H9 (cell line): ENCODE measurements around the gene FLOT2. TPM values are rescaled to one million over a fixed set of nuclear protein-coding genes. Genes with fewer than 3 reads are reported as not detected.
A peak's percentile ranks its signal among the peaks of the same experiment; 100 is the strongest.
"Not testable (repeated sequence)": the region's sequence is repeated elsewhere in the genome, so short reads cannot be mapped to it uniquely, and the experiment has no call there.

Experiments used
- DNase-seq: peaks from one replicate; pipeline ENCODE4 v3.0.0-alpha.2; 2017
- H2AFZ ChIP-seq: one replicate; pipeline ENCODE4 v1.6.1; 2013; ENCODE audit warnings: mild to moderate bottlenecking, low read length, control low read depth, moderate library complexity
- H2AK5ac ChIP-seq: 2 replicates; pipeline ENCODE4 v1.6.1; 2013; ENCODE audit warnings: low read length, control low read depth, mixed read lengths; ENCODE audit not compliant: insufficient read length
- H2BK120ac ChIP-seq: one replicate; pipeline ENCODE4 v1.6.1; 2013; ENCODE audit warnings: low read depth, mild to moderate bottlenecking, low read length, control low read depth, inconsistent platforms; ENCODE audit not compliant: poor library complexity, severe bottlenecking
- H2BK12ac ChIP-seq: 2 replicates; pipeline ENCODE4 v1.6.1; 2013; ENCODE audit warnings: low read length, control low read depth, mixed read lengths, low read depth; ENCODE audit not compliant: insufficient read length
- H2BK15ac ChIP-seq: 2 replicates; pipeline ENCODE4 v1.6.1; 2013; ENCODE audit warnings: low read depth, low read length, control low read depth
- H2BK20ac ChIP-seq: one replicate; pipeline ENCODE4 v1.6.1; 2013; ENCODE audit warnings: low read depth, mild to moderate bottlenecking, low read length, control low read depth, inconsistent platforms; ENCODE audit not compliant: poor library complexity, severe bottlenecking
- H2BK5ac ChIP-seq: 2 replicates; pipeline ENCODE4 v1.6.1; 2013; ENCODE audit warnings: low read length, control low read depth, mixed read lengths; ENCODE audit not compliant: insufficient read length
- H3K14ac ChIP-seq: 2 replicates; pipeline ENCODE4 v1.6.1; 2013; ENCODE audit warnings: low read length, control low read depth; ENCODE audit not compliant: insufficient read depth
- H3K18ac ChIP-seq: 2 replicates; pipeline ENCODE4 v1.6.1; 2013; ENCODE audit warnings: low read depth, mild to moderate bottlenecking, mixed read lengths, low read length, control low read depth; ENCODE audit not compliant: insufficient read length
- H3K23ac ChIP-seq: 2 replicates; pipeline ENCODE4 v1.6.1; 2013; ENCODE audit warnings: low read length, control low read depth, mixed read lengths, low read depth; ENCODE audit not compliant: insufficient read length
- H3K23me2 ChIP-seq: 2 replicates; pipeline ENCODE4 v1.6.1; 2013; ENCODE audit warnings: low read depth, mild to moderate bottlenecking, mixed read lengths, low read length, control low read depth; ENCODE audit not compliant: insufficient read length, poor library complexity, severe bottlenecking
- H3K27ac ChIP-seq: 2 replicates; pipeline ENCODE4 v1.5.1; 2013; ENCODE audit warnings: low read length, control low read depth, mixed read lengths, low read depth; ENCODE audit not compliant: insufficient read length
- H3K27me3 ChIP-seq: 2 replicates; pipeline ENCODE4 v1.6.1; 2013; ENCODE audit warnings: low read length, control low read depth, inconsistent platforms; ENCODE audit not compliant: insufficient read depth
- H3K4ac ChIP-seq: 2 replicates; pipeline ENCODE4 v1.6.1; 2013; ENCODE audit warnings: low read depth, mild to moderate bottlenecking, control low read depth, inconsistent platforms, low read length, moderate library complexity
- H3K4me1 ChIP-seq: 2 replicates; pipeline ENCODE4 v1.6.1; 2013; ENCODE audit warnings: low read length, control low read depth, inconsistent platforms; ENCODE audit not compliant: insufficient read depth
- H3K4me2 ChIP-seq: 2 replicates; pipeline ENCODE4 v1.6.1; 2013; ENCODE audit warnings: low read length, control low read depth, mixed read lengths; ENCODE audit not compliant: insufficient read length, insufficient read depth
- H3K56ac ChIP-seq: 2 replicates; pipeline ENCODE4 v1.6.1; 2013; ENCODE audit warnings: low read depth, mild to moderate bottlenecking, mixed read lengths, low read length, control low read depth; ENCODE audit not compliant: insufficient read length
- H3K79me1 ChIP-seq: 2 replicates; pipeline ENCODE4 v1.6.1; 2013; ENCODE audit warnings: low read depth, mild to moderate bottlenecking, moderate library complexity, low read length, control low read depth, inconsistent platforms; ENCODE audit not compliant: insufficient read depth, poor library complexity, severe bottlenecking
- H3K79me2 ChIP-seq: 2 replicates; pipeline ENCODE4 v1.6.1; 2013; ENCODE audit warnings: low read length, control low read depth, inconsistent platforms; ENCODE audit not compliant: insufficient read depth
- H3K9ac ChIP-seq: 2 replicates; pipeline ENCODE4 v1.6.1; 2013; ENCODE audit warnings: low read length, control low read depth, mixed read lengths; ENCODE audit not compliant: insufficient read length; ENCODE audit errors: extremely low read depth
- H3K9me3 ChIP-seq: one replicate; pipeline ENCODE4 v1.6.1; 2013; ENCODE audit warnings: low read depth, low read length, inconsistent platforms; ENCODE audit not compliant: control insufficient read depth
- H3T11ph ChIP-seq: one replicate; pipeline ENCODE4 v1.6.1; 2013; ENCODE audit warnings: mild to moderate bottlenecking, low read length, control low read depth, inconsistent platforms
- H4K20me1 ChIP-seq: one replicate; pipeline ENCODE4 v1.6.1; 2013; ENCODE audit not compliant: control insufficient read depth, insufficient read length, insufficient read depth
- H4K5ac ChIP-seq: 2 replicates; pipeline ENCODE4 v1.6.1; 2013; ENCODE audit warnings: low read depth, mild to moderate bottlenecking, mixed read lengths, low read length, control low read depth; ENCODE audit not compliant: insufficient read length
- H4K8ac ChIP-seq: replicated peaks from 2 replicates; pipeline ENCODE4 v1.6.1; 2013; ENCODE audit warnings: low read length, control low read depth, mixed read lengths, low read depth; ENCODE audit not compliant: insufficient read length
- H4K91ac ChIP-seq: 2 replicates; pipeline ENCODE4 v1.6.1; 2013; ENCODE audit warnings: low read depth, mild to moderate bottlenecking, moderate library complexity, mixed read lengths, low read length, control low read depth; ENCODE audit not compliant: insufficient read length
- H3K27ac Mint-ChIP-seq, 3 experiments: 2 replicates in 2 of 3; 3 replicates in 1 of 3; pipeline ENCODE4 v1.8.0; 2020 to 2021; ENCODE audit warnings: mixed read lengths in 3 of 3, mild to moderate bottlenecking in 1 of 3, moderate library complexity in 1 of 3
- H3K27me3 Mint-ChIP-seq: 2 replicates; pipeline ENCODE4 v1.8.0; 2021; ENCODE audit warnings: low read depth, mild to moderate bottlenecking, moderate library complexity, mixed read lengths
- H3K36me3 Mint-ChIP-seq, 3 experiments: 2 replicates in 2 of 3; 3 replicates in 1 of 3; pipeline ENCODE4 v1.8.0; 2020 to 2021; ENCODE audit warnings: low read depth in 3 of 3, mixed read lengths in 3 of 3; ENCODE audit not compliant: insufficient read depth in 1 of 3
- H3K4me1 Mint-ChIP-seq, 2 experiments: 2 replicates each; pipeline ENCODE4 v1.8.0; 2020; ENCODE audit warnings: mixed read lengths in 2 of 2
- H3K4me3 Mint-ChIP-seq, 2 experiments: 2 replicates in 1 of 2; 3 replicates in 1 of 2; pipeline ENCODE4 v1.8.0; 2020 to 2021; ENCODE audit warnings: mild to moderate bottlenecking in 2 of 2, mixed read lengths in 2 of 2, moderate library complexity in 1 of 2
- H3K9me3 Mint-ChIP-seq, 2 experiments: 2 replicates in 1 of 2; 3 replicates in 1 of 2; pipeline ENCODE4 v1.8.0; 2020; ENCODE audit warnings: mild to moderate bottlenecking in 2 of 2, mixed read lengths in 2 of 2, moderate library complexity in 1 of 2
- WGBS: extraction: QIAGEN DNeasy Blood & Tissue Kit; methylation state at CpG from one replicate; pipeline ENCODE4 v1.1.7; 2013; ENCODE audit warnings: missing lambda C conversion rate, low lambda C conversion rate, mixed read lengths; ENCODE audit not compliant: insufficient read length; ENCODE audit errors: extremely low coverage; 5-methylcytosine and 5-hydroxymethylcytosine counted together
- total RNA-seq: library from RNA; stranded (reverse); gene quantifications from 2 replicates; pipeline ENCODE4 v1.2.1, GENCODE V29; 2021
- TF ChIP-seq, protein P1 (sequence below): fragments of 200-600 bp; sonication (generic); conservative IDR thresholded peaks from 3 replicates; pipeline ENCODE4 v1.8.0; 2021; ENCODE audit warnings: antibody characterized with exemption, mild to moderate bottlenecking

FLOT2 gene
- total RNA-seq, 1 experiment from 2014 or later: 173 TPM

DNA sequence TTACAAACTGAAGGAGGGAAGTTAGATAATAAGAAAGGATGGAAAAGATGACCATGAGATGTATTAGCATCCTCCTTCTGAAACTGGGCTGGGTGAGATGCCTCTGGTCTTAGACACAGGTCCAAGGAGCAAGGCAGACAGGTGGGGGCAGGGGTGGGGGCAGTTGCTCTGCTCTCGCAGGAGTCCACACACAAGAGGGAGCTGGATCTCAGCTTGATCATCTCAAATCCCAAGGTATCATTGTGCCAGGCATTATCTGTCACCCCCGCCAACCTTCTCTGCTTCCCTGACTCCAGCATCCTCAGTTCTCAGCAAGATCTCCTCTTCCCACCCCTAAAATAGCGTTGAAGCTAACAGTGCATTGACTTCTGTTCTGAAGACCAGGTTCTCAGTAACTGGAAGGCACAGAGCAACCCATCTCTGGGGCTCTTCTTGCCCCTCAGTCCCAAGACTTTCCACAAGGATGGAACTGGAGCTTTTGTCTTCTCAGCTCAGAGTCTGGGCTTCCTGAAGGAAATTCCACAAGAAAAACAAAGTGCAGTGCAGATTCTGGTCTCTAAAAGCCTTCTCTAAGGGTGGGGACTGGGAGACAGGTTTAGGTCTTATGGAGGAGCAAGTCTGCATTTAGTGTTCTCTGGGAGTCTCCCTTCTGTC is 1.6 kb downstream of the FLOT2 start:
- H3K36me3 Mint-ChIP-seq: peaks cover 28 to 37% (median 29%) of the 10 kb centered on the region in 3 experiments; a peak in 6 of 7 replicates
- H3K79me1 ChIP-seq: peaks cover 4% of the 10 kb centered on the region
- peak overlapping the region; percentile 63 for H3K4me2 ChIP-seq
- peaks cover 9% of the 10 kb centered on the region for H3K4me1 ChIP-seq
- no peak overlapping the region for H2AFZ ChIP-seq
- peaks cover 17 to 22% of the 10 kb centered on the region in 2 experiments for H3K4me1 Mint-ChIP-seq
- no peaks in the 10 kb centered on the region for H3K9me3 Mint-ChIP-seq
- H3K18ac ChIP-seq: no peak overlapping the region
- WGBS: no CpG with 5 or more reads among the region's 3 CpGs
- peak overlapping the region; percentile 60 for H3K9ac ChIP-seq
- H4K91ac ChIP-seq: no peak overlapping the region
- no peak overlapping the region for H2BK5ac ChIP-seq
- peaks cover 6% of the 10 kb centered on the region for H3K23me2 ChIP-seq
- H3K79me2 ChIP-seq: peaks cover 4% of the 10 kb centered on the region; the same call in 1 of the 2 replicates
- peak overlapping the region in 1 of 3 experiments; percentile 2; a peak in 1 of 7 replicates for H3K27ac Mint-ChIP-seq
- H2AK5ac ChIP-seq: no peak overlapping the region
- no peak overlapping the region for H4K8ac ChIP-seq
- H2BK20ac ChIP-seq: no peak overlapping the region
- no peak overlapping the region for H3K27ac ChIP-seq
- no peak overlapping the region for H3K14ac ChIP-seq
- peak overlapping the region; percentile 93 to 96 for H3K4me3 Mint-ChIP-seq
- H3T11ph ChIP-seq: no peak overlapping the region
- DNase-seq: no peak
- no peak overlapping the region for H2BK15ac ChIP-seq
- H3K27me3 Mint-ChIP-seq: no peaks in the 10 kb centered on the region; the same call in 1 of the 2 replicates
- H2BK12ac ChIP-seq: no peak overlapping the region
- H4K20me1 ChIP-seq: peaks cover 4% of the 10 kb centered on the region
- no peak overlapping the region for H3K56ac ChIP-seq
- H4K5ac ChIP-seq: no peak overlapping the region
- H2BK120ac ChIP-seq: no peak overlapping the region
- H3K9me3 ChIP-seq: no peaks in the 10 kb centered on the region
- H3K23ac ChIP-seq: no peak overlapping the region
- 0 out of 2 replicates have a peak, but pooled peaks cover 3% of the 10 kb centered on the region for H3K27me3 ChIP-seq
- TF ChIP-seq, protein P1, sequence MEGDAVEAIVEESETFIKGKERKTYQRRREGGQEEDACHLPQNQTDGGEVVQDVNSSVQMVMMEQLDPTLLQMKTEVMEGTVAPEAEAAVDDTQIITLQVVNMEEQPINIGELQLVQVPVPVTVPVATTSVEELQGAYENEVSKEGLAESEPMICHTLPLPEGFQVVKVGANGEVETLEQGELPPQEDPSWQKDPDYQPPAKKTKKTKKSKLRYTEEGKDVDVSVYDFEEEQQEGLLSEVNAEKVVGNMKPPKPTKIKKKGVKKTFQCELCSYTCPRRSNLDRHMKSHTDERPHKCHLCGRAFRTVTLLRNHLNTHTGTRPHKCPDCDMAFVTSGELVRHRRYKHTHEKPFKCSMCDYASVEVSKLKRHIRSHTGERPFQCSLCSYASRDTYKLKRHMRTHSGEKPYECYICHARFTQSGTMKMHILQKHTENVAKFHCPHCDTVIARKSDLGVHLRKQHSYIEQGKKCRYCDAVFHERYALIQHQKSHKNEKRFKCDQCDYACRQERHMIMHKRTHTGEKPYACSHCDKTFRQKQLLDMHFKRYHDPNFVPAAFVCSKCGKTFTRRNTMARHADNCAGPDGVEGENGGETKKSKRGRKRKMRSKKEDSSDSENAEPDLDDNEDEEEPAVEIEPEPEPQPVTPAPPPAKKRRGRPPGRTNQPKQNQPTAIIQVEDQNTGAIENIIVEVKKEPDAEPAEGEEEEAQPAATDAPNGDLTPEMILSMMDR: no peak
- no peak overlapping the region for H3K4ac ChIP-seq

DNA sequence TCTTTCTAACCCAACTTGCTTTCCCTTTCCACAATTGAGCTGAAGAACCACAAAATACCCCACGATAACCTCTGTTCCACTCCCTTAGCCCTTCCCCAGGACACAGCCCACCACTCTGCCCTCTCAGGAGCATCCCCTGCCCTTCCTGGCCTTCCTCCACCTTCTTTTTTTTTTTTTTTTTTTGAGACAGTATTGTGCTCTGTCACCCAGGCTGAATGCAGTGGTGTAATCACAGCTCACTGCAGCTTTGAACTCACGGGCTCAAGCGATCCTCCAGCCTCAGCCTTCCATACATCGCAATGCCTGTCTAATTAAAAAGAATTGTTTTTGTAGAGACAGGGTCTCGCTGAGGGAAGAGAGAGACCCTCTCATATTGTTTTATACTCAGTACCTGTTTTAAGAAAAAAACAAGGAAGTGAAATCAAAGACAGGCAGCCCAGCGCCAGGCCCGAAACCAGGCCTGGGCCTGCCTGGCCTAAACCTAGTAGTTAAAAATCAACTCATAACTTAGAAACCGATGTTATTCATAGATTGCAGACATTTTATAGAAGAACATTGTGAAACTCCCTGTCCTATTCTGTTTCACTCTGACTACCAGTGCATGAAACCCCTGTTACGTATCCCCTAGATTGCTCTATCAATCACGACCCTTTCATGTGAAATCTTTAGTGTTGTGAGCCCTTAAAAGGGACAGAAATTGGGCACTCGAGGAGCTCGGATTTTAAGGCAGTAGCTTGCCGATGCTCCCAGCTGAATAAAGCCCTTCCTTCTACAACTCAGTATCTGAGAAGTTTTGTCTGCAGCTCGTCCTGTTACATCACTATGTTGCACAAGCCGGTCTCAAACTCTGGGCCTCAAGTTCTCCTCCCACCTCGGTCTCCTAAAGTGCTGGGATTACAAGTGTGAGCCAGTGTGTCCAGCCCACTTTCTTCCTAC is 4.0 kb downstream of the FLOT2 start:
- DNase-seq, H2BK15ac ChIP-seq, H2BK20ac ChIP-seq, H3K4ac ChIP-seq, H3K23me2 ChIP-seq, H3K4me2 ChIP-seq, H3K27ac ChIP-seq, H3T11ph ChIP-seq, H3K18ac ChIP-seq, H3K79me1 ChIP-seq, H4K91ac ChIP-seq, H3K23ac ChIP-seq, H3K27me3 ChIP-seq, H3K9ac ChIP-seq, H3K9me3 ChIP-seq, H4K5ac ChIP-seq, H3K9me3 Mint-ChIP-seq, H4K20me1 ChIP-seq, H3K27me3 Mint-ChIP-seq, H3K79me2 ChIP-seq, H2BK12ac ChIP-seq, H3K4me1 ChIP-seq, H2AFZ ChIP-seq, H2BK120ac ChIP-seq, H4K8ac ChIP-seq, H2AK5ac ChIP-seq, H3K56ac ChIP-seq, H2BK5ac ChIP-seq, H3K14ac ChIP-seq: not testable (repeated sequence)
- peak overlapping the region in 1 of 2 experiments; percentile 29; a peak in 1 of 5 replicates for H3K4me3 Mint-ChIP-seq
- H3K4me1 Mint-ChIP-seq: peaks cover 17 to 22% of the 10 kb centered on the region in 2 experiments
- peaks cover 11 to 26% (median 17%) of the 10 kb centered on the region in 3 experiments for H3K36me3 Mint-ChIP-seq
- WGBS: 100% methylated on average over 1 of the region's 16 CpGs
- H3K27ac Mint-ChIP-seq: peak overlapping the region in 1 of 3 experiments; percentile 64; a peak in 2 of 7 replicates
